ENCODE data around the gene CNTNAP2.

The CNTNAP2 gene

DNA sequence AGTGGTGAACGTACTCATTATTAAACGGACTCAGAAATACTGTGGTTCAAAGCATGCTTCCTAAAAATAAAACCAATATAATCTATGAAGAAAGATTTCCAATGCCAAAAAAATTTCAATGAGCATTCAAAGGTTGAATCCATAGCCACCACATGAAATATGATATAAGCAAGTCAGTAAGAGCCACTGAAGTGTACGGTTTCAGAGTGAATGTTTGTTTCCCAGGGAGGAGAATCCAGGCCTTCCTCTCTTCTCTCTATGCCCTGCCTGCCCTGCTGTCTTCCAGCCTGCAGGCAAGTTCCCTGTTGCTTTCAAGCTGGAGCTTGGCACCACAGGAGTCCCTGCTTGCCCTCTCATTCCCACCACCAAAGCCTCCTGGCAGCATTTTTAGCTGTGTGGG is 1302.4 kb downstream of the CNTNAP2 start:
- Histone ChIP-seq H3K9me3 (ENCODE audit: insufficient read depth, low read depth, low read length) (no peaks in the 10 kb centered on the region), H3K4me1 (ENCODE audit: insufficient read depth, low read length) (peaks cover 5% of the 10 kb centered on the region), H3K4me3 (ENCODE audit: low read length) (no peak overlapping the region), H3K27ac (ENCODE audit: low read length) (no peak overlapping the region), H3K36me3 (ENCODE audit: insufficient read depth, low read depth, low read length) (no peaks in the 10 kb centered on the region), H3K27me3 (ENCODE audit: insufficient read depth, low read length) (no peaks in the 10 kb centered on the region), H3K9ac (ENCODE audit: low read depth, low read length) (no peak overlapping the region)

DNA sequence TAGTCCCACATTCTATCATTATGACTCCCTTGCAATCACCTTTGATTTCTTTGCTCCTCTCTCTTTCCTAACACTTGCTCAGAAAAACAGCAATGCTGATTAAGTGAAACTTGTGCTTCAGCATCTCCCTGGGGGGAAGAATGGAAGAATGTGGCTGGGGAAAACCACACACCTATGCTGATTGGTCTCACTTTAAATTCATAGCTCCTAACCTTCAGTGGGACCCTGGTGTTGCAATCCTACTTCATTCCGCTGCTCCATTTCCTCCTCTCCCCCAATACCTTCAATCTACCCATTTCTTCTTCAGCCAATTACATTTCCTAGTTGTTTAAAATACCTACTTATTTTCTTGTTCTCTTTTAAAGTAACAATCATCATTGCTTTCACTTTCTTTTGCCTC is 1307.3 kb downstream of the CNTNAP2 start:
- Histone ChIP-seq H3K27me3 (ENCODE audit: insufficient read depth, low read length) (no peaks in the 10 kb centered on the region), H3K9me3 (ENCODE audit: insufficient read depth, low read depth, low read length) (no peaks in the 10 kb centered on the region), H3K9ac (ENCODE audit: low read depth, low read length) (no peak overlapping the region), H3K36me3 (ENCODE audit: insufficient read depth, low read depth, low read length) (no peaks in the 10 kb centered on the region), H3K4me1 (ENCODE audit: insufficient read depth, low read length) (peaks cover 9% of the 10 kb centered on the region), H3K4me3 (ENCODE audit: low read length) (no peak overlapping the region), H3K27ac (ENCODE audit: low read length) (no peak overlapping the region)

DNA sequence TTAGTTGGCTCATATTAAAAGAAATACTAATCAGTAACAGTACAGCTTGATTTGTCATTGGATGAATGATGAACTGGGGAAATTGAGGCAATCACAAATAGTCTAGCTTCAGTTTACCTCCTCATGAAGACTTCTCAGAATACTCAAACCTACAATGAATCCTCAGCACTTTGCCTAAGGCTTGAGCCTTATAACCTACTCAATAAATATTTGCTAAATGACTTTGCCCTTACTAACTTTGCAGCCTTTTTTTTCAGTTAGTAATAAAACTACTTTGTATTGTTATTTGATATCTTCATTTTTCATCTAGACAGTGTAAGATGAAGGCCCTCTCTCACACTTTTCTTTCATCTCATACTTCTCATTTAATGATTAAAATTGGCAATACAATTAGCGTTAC is 1311.5 kb downstream of the CNTNAP2 start:
- Histone ChIP-seq H3K4me1 (ENCODE audit: insufficient read depth, low read length) (peaks cover 9% of the 10 kb centered on the region), H3K27me3 (ENCODE audit: insufficient read depth, low read length) (peaks cover 8% of the 10 kb centered on the region), H3K27ac (ENCODE audit: low read length) (no peak overlapping the region)

DNA sequence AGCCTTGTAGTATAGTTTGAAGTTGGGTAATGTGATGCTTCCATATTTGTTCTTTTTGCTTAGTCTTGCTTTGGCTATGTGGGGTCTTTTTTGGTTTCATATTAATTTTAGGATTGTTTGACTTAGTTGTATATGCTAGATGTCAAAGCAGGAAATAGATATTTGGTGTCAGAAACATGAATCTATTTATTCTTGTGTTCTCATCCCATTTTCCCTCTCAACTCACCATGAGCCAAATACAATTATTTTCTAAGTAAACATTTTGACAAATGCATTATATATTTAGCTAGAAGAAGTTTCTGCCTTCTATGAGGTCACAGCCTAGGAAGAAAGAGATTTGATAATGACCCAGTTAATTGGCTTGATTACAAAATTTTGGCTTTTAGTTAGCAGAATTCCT is 1313.4 kb downstream of the CNTNAP2 start:
- Histone ChIP-seq H3K27ac (ENCODE audit: low read length) (no peak overlapping the region), H3K36me3 (ENCODE audit: insufficient read depth, low read depth, low read length) (no peaks in the 10 kb centered on the region), H3K27me3 (ENCODE audit: insufficient read depth, low read length) (peaks cover 26% of the 10 kb centered on the region), H3K9me3 (ENCODE audit: insufficient read depth, low read depth, low read length) (no peaks in the 10 kb centered on the region), H3K4me1 (ENCODE audit: insufficient read depth, low read length) (no peaks in the 10 kb centered on the region), H3K9ac (ENCODE audit: low read depth, low read length) (no peak overlapping the region), H3K4me3 (ENCODE audit: low read length) (no peak overlapping the region)

More for the DNA sequence above, 1311.5 kb downstream of the CNTNAP2 start:
- Histone ChIP-seq H3K9me3 (ENCODE audit: insufficient read depth, low read depth, low read length) (no peaks in the 10 kb centered on the region), H3K36me3 (ENCODE audit: insufficient read depth, low read depth, low read length) (no peaks in the 10 kb centered on the region), H3K9ac (ENCODE audit: low read depth, low read length) (no peak overlapping the region), H3K4me3 (ENCODE audit: low read length) (no peak overlapping the region)

DNA sequence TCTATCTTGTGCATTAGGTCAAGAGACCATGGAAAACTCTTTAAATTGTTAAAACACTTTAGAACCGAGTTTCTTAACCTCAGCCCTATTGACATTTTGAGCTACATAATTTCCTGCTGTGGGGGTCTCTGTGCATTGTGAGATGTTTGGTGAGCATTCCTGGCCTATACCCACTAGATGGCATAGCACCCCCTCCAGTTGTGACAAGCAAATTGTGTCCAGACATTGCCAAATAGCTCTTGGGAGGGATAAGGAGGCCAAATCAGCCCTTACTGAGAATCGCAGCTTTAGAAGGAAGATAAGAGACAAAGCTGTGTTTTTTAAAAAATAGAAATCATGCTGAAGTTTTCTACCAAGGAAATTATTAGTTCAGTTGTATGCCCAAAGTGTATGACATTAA is 1315.5 kb downstream of the CNTNAP2 start:
- Histone ChIP-seq H3K36me3 (ENCODE audit: insufficient read depth, low read depth, low read length) (no peaks in the 10 kb centered on the region), H3K9ac (ENCODE audit: low read depth, low read length) (no peak overlapping the region), H3K27me3 (ENCODE audit: insufficient read depth, low read length) (peaks cover 47% of the 10 kb centered on the region), H3K9me3 (ENCODE audit: insufficient read depth, low read depth, low read length) (no peaks in the 10 kb centered on the region), H3K27ac (ENCODE audit: low read length) (no peak overlapping the region), H3K4me3 (ENCODE audit: low read length) (no peak overlapping the region), H3K4me1 (ENCODE audit: insufficient read depth, low read length) (no peaks in the 10 kb centered on the region)

DNA sequence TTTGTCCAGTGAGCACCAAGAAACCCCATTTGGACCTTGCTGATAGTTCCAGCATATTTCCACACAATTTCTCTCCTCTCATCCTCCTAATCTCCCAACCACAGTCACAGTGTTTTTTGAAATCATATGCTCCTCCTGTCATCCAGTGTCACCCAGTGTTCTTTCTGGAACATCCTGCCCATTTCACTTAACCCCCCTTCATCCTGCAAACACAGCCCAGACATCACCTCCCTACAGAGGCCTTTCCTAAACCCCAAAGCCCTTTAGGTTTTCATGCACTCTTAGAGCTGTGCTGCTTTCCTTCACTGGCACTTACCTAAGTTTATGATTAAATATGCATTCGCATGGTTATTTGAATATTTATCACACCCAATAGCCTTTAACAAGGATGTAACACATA is 1316.0 kb downstream of the CNTNAP2 start:
- Histone ChIP-seq H3K9ac (ENCODE audit: low read depth, low read length) (no peak overlapping the region), H3K9me3 (ENCODE audit: insufficient read depth, low read depth, low read length) (no peaks in the 10 kb centered on the region), H3K4me1 (ENCODE audit: insufficient read depth, low read length) (no peaks in the 10 kb centered on the region), H3K27me3 (ENCODE audit: insufficient read depth, low read length) (peaks cover 52% of the 10 kb centered on the region), H3K36me3 (ENCODE audit: insufficient read depth, low read depth, low read length) (no peaks in the 10 kb centered on the region), H3K4me3 (ENCODE audit: low read length) (no peak overlapping the region), H3K27ac (ENCODE audit: low read length) (no peak overlapping the region)

DNA sequence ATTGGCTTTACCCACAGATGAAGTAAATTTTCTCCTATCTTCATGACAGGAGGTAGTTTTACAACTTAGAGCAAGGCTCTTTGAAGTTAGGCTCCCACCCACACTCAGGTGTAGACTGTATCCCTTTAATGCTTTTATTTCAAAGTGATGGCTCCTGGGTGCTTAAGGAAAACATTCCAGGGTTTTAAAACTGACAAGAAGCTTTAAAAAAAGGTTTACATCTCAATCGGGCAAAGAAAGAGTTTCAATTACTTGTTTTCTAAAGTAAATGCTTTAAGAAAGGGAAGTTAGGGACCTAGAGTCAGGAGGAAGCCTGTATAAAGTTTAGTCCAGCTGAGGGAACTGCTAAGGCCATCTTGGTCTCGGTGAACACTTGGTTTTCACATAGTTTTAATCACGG is 1320.1 kb downstream of the CNTNAP2 start:
- H3K4me1 ChIP-seq (ENCODE audit: insufficient read depth, low read length): no peaks in the 10 kb centered on the region
- no peak overlapping the region for H3K27ac ChIP-seq (ENCODE audit: low read length)
- peaks cover 93% of the 10 kb centered on the region for H3K27me3 ChIP-seq (ENCODE audit: insufficient read depth, low read length)
- no peaks in the 10 kb centered on the region for H3K36me3 ChIP-seq (ENCODE audit: insufficient read depth, low read depth, low read length)
- no peak overlapping the region for H3K4me3 ChIP-seq (ENCODE audit: low read length)
- no peaks in the 10 kb centered on the region for H3K9me3 ChIP-seq (ENCODE audit: insufficient read depth, low read depth, low read length)
- no peak overlapping the region for H3K9ac ChIP-seq (ENCODE audit: low read depth, low read length)

DNA sequence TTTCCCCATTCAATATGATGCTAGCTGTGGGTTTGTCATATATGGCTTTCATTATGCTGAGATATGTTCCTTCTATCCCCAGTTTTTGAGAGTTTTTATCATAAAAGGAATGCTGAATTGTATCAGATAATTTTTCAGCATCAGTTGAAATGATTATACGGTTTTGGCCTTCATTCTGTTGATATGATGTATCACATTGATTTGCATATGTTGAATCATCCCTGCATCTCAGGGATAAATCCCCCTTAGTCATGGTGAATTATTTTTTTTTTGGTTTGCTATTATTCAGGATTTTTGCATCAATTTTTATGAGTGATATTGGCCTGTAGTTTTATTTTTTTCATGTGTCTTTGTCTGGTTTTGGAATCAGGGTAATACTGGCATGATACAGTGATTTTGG is 1321.6 kb downstream of the CNTNAP2 start:
- Histone ChIP-seq H3K9me3 (ENCODE audit: insufficient read depth, low read depth, low read length) (no peaks in the 10 kb centered on the region), H3K27ac (ENCODE audit: low read length) (no peak overlapping the region), H3K4me3 (ENCODE audit: low read length) (no peak overlapping the region), H3K27me3 (ENCODE audit: insufficient read depth, low read length) (peaks cover 95% of the 10 kb centered on the region), H3K4me1 (ENCODE audit: insufficient read depth, low read length) (no peaks in the 10 kb centered on the region), H3K36me3 (ENCODE audit: insufficient read depth, low read depth, low read length) (no peaks in the 10 kb centered on the region), H3K9ac (ENCODE audit: low read depth, low read length) (no peak overlapping the region)

DNA sequence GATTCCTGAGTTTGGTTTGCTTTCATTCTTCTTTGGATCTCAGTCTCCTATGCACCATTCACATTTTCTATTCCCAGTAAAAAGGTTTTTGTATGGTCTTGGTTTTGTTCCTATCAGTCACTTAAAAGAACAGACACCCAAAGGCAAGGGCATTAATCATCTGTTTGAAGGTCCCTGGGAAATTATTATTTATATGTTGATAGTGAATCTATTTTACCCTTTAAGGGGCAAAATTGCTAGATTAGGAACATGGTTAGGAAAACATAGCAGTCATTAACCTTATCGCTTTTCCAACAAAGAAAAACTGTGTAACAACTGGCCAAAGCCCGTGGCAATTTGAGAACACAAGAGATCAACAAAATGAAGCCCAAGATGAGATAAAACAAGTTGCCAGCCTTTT is 1327.3 kb downstream of the CNTNAP2 start:
- no peak overlapping the region for H3K4me3 ChIP-seq (ENCODE audit: low read length)
- H3K27ac ChIP-seq (ENCODE audit: low read length): no peak overlapping the region
- H3K4me1 ChIP-seq (ENCODE audit: insufficient read depth, low read length): no peaks in the 10 kb centered on the region
- H3K9ac ChIP-seq (ENCODE audit: low read depth, low read length): no peak overlapping the region
- H3K9me3 ChIP-seq (ENCODE audit: insufficient read depth, low read depth, low read length): no peaks in the 10 kb centered on the region
- H3K27me3 ChIP-seq (ENCODE audit: insufficient read depth, low read length): peaks cover 39% of the 10 kb centered on the region
- H3K36me3 ChIP-seq (ENCODE audit: insufficient read depth, low read depth, low read length): no peaks in the 10 kb centered on the region

DNA sequence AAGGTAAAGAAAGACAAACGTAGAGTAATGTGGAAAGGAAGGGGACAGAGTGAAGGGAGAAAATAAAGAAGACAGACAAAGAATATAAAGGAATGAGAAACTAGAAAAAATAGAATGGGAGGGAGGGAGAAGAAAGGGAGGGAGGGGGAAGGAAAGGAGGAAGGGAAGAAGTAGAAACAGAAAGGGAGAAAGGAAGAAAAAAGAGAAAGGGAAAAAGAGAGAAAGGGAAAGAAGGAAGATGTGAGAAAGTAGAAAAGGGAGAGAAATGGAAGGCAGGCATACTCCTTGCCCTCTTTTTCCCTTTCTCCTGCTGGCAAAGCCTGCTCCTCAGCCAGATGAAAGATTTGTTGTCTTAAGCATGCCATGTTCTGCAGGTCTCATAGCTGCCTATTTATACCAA is 1336.2 kb downstream of the CNTNAP2 start:
- H3K36me3 ChIP-seq (ENCODE audit: insufficient read depth, low read depth, low read length): no peaks in the 10 kb centered on the region
- H3K9me3 ChIP-seq (ENCODE audit: insufficient read depth, low read depth, low read length): no peaks in the 10 kb centered on the region
- no peaks in the 10 kb centered on the region for H3K4me1 ChIP-seq (ENCODE audit: insufficient read depth, low read length)
- H3K4me3 ChIP-seq (ENCODE audit: low read length): no peak overlapping the region
- no peak overlapping the region for H3K9ac ChIP-seq (ENCODE audit: low read depth, low read length)
- no peaks in the 10 kb centered on the region for H3K27me3 ChIP-seq (ENCODE audit: insufficient read depth, low read length)
- H3K27ac ChIP-seq (ENCODE audit: low read length): no peak overlapping the region

DNA sequence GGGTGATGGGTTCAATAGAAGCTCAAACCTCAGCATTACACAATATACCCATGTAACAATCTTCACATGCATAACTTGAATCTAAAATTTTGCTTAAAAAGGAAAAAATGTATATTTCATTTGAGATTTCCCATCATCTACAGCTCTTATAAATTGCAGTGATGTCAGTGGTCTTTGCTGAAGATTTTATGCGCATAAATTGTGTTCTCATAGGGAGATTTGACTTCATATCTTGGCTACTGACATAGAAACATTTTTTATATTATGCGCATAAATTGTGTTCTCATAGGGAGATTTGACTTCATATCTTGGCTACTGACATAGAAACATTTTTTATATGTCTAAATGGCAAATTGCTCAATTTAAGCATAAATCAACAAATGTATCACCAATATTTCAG is 1348.6 kb downstream of the CNTNAP2 start:
- H3K4me3 ChIP-seq (ENCODE audit: low read length): no peak overlapping the region
- no peaks in the 10 kb centered on the region for H3K36me3 ChIP-seq (ENCODE audit: insufficient read depth, low read depth, low read length)
- H3K9ac ChIP-seq (ENCODE audit: low read depth, low read length): no peak overlapping the region
- H3K27ac ChIP-seq (ENCODE audit: low read length): no peak overlapping the region
- H3K9me3 ChIP-seq (ENCODE audit: insufficient read depth, low read depth, low read length): no peaks in the 10 kb centered on the region
- H3K4me1 ChIP-seq (ENCODE audit: insufficient read depth, low read length): no peaks in the 10 kb centered on the region
- H3K27me3 ChIP-seq (ENCODE audit: insufficient read depth, low read length): no peaks in the 10 kb centered on the region

DNA sequence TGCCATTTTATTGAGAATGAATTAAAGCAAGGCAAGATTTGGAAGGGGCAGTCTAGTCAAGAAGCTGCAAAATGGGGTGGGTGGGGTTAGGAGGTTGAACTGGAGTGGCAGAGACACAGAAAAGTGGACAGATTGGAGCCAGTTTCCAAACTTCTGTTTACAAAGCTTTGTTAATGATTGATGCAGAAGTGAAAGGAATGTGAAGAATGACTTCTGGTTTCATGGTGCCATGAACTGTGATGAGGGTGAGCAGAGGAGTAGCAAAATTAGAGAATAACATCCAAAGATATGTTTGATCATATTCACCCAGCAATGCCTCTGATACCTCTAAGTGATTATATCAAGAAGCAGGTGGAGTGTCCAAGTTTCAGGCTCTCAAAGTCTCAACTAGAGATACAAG is 1356.0 kb downstream of the CNTNAP2 start:
- Histone ChIP-seq H3K9me3 (ENCODE audit: insufficient read depth, low read depth, low read length) (no peaks in the 10 kb centered on the region), H3K4me3 (ENCODE audit: low read length) (no peak overlapping the region), H3K4me1 (ENCODE audit: insufficient read depth, low read length) (no peaks in the 10 kb centered on the region), H3K27me3 (ENCODE audit: insufficient read depth, low read length) (no peaks in the 10 kb centered on the region), H3K9ac (ENCODE audit: low read depth, low read length) (no peak overlapping the region), H3K36me3 (ENCODE audit: insufficient read depth, low read depth, low read length) (no peaks in the 10 kb centered on the region), H3K27ac (ENCODE audit: low read length) (no peak overlapping the region)

DNA sequence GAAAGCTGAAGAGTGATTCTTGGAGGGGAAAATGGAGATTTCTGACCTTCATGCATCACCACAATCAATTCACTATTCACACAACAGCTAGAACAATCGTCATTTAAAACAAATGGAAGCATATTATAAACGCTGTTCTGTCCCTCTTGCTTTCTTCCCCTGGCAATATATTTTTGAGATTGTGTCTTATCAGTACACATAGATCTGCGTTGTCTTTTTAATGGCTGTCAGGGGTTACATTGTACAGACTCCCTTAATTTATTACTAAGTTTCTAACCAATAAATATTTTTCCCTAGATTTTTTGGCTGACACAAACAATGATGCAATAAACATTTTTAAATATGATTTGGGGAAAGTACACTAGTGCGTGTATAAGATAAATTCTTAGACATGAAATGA is 1358.3 kb downstream of the CNTNAP2 start:
- Histone ChIP-seq H3K9ac (ENCODE audit: low read depth, low read length) (no peak overlapping the region), H3K9me3 (ENCODE audit: insufficient read depth, low read depth, low read length) (no peaks in the 10 kb centered on the region), H3K4me1 (ENCODE audit: insufficient read depth, low read length) (no peaks in the 10 kb centered on the region), H3K27ac (ENCODE audit: low read length) (no peak overlapping the region), H3K4me3 (ENCODE audit: low read length) (no peak overlapping the region), H3K36me3 (ENCODE audit: insufficient read depth, low read depth, low read length) (no peaks in the 10 kb centered on the region), H3K27me3 (ENCODE audit: insufficient read depth, low read length) (no peaks in the 10 kb centered on the region)
